GM18520 (cell line): ENCODE data around the gene FSTL4.

Experiments
- ATAC-seq: cut with Tn5 transposase; IDR thresholded peaks from one replicate; pipeline ENCODE4 v1.9.1; 2021; ENCODE audit not compliant: unreplicated experiment

The FSTL4 gene

DNA sequence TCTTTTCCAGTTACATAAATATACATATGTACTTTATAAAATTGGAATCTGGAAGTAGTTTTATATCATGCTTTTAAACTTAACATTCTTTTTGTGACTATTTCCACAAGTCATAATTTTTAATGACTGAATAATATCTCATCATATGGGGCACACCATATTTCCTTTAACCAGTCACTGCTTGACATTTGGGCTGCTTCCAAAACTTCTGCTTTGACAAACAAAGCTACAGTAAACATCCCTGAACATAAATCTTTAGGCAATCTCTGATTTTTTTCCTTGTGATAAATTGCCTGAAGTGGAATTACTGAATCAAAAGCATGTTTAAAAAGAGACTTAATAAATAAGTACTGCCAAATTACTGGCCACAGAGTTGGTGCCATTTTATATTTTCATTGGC lies 178.0 kb downstream of the FSTL4 start:
- ATAC-seq: no peak

DNA sequence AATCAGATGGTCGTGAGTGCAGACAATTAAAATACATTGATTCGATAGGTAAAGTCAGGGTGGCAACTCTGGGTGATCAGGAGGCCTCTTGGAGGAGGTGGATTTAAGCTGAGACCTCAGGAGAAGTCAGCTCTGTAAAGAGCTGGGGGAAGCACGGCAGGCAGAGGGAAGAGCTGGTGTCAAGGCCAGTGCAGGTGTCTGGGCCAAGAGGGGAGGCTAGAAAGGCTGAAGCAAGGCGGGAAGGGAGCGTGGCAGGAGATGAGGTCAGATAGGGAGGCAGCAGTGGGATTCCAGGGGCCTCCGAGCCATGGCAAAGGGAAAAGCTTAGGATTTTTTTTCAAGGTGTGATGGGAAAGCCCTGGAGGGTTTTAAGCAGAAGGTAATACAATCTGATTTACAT lies 178.7 kb downstream of the FSTL4 start:
- no peak for ATAC-seq

DNA sequence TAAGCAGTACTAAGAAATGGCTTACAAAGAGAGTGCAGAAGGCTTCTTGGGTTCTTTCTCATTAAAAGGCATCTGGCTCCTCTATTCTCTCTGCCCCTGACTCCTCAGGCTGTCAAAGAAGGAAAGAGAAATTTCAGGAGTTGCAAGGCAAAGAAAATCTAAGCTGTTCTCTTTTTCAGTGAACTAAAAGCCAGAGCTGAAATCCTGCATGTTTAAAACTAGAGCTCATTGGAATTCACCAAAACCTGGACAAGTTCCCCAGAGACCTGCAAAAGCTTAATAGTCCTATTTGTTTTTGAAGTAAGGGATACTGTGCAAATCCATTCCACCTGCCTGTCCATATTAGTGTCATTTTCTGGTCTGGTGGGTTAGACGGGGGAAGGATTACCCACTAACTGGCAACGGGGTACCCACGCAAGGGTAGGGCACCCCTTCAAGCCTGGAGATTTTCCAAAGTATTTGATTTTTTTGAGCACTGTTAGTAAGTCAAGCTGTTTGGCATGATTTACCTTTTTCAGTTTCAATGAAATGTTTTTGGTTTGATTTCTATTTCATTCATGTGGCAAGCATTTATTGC lies 179.3 kb downstream of the FSTL4 start:
- no peak for ATAC-seq

DNA sequence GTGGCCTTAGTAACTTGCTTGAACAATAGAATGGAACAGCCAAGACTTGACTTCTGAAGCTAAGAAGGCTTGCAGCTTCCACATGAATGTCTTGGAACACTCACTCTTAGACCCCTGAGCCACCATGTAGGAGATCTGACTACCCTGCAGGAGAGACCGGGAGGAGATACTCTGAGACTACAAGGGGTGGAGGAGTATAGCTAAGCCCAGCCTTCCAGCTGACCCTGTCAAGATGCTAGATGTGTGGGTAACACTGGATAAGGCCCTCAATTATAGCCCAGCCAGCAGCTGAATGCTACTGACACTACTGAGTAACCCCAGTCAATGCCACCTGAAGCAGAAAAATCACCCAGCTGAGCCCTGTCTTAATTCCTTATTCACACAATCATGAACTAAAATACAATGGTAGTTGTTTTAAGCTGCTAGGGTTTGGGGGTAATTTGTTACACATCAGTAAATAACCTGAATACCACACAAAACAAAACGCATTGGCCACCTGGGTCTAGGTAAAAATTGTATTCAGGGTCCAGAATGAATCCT lies 180.9 kb downstream of the FSTL4 start:
- ATAC-seq: no peak

DNA sequence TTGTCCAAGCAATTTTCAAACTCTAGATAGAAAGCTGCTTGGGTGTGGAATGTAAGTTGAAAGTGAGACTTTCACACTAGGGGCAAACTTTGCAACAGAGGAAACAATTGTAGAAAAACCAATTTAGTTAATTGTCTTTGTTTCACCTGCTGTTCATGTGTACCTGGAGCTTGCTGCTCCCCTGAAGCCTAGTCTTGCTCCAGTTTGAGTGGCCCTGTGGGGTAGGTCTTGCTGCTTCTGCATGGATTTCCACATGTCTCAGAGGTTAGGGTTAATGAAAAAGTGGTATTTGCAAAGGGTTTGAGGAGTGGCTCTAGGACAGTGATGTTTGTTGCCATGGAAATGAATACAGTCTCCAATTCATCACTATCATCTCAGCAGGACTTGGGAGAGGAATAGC lies 182.2 kb downstream of the FSTL4 start:
- no peak for ATAC-seq

DNA sequence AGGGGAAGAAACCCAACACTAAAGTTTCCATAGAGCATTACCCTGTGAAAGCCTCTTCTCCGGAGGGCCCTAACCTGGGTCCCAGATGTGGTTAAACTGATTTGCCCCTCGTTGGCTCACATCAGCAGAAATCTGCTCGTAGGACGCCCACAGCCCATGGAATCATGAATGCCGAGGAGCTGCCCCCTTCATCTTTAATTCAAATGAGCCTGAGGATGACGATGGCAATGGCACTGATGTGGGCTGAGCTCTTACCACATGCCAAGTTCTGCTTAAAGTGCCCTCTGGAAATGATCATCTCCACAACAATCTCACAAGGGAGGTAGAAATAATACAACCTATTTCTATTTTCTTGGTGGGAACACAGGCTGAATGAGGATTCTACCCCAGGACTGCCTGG lies 183.3 kb downstream of the FSTL4 start:
- ATAC-seq: no peak

DNA sequence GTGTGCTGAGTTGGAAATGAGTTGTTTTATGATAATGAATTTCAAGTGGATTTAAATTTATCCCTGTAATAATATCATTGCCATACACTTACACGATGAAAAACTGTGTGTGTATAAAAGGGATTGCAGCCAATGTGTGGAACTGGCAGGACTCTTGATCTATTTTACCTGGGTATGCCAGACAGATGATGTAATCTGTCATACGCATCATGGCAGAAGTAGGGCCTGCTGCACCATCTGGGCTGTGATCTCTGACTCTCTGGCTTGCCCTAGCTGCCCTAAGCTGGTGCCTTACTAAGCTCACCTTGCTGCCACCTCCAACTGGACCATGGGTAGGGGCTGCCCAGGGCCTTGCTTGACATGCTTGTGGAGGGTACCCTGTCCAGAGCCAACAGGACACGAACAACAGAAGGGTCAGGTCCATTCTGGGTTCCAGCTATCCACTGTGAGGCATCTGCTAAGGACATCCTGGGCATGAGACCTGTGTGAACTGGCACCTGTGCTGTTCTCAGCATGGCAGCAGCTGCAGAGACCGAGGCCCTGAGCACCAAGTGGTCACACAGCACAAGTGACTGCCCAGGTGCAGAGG lies 184.2 kb downstream of the FSTL4 start:
- ATAC-seq: no peak

DNA sequence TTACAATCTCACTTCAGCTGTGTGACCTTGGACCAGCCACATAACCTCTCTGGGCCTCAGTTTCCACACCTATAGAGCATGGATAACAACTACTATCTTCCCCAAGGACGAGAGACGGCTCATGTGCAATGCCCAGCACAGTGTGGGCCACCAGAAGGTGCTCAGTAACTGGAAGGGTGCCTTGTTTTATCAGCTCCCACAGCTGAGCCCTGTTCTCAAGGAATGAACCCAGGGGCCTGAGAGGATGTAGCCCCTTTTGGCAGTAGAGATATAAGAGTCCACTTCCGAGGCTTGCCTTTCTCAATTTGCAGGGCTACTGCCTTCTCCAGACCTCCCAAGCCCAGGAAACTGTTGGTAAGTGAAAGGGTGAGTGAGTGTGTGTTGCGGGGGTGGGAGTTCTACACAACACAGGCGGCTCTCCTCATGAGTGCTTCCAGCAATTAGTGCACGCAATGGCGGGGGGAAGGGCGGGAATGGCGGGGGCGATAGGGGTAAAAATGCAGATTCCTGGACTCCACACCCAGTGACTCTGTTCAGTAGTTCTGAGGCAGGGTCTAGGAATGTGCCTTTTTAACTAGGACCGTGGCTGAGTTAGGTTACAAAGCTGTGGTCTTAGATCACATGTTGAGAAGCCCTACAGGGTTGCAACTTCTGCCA lies 185.1 kb downstream of the FSTL4 start:
- no peak for ATAC-seq

DNA sequence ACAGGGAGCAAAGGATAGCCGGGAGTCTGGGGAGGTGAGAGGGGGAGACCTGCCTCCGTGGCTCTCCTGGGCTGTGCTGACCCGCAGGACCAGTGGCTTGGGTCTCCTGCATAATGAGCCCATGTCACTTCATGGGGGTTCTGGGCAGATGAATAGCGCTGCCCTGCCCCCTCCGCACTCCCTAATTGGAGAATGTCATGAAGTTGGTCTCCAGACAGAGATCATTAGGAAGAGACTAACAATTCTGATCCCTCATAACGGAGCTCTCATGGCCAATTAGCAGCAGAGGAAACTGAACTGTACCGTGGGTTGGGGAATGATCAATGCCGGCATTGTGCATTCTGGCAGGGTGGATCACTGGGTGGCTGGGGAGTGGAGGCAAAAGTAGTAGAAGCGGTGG lies 186.1 kb downstream of the FSTL4 start:
- no peak for ATAC-seq

DNA sequence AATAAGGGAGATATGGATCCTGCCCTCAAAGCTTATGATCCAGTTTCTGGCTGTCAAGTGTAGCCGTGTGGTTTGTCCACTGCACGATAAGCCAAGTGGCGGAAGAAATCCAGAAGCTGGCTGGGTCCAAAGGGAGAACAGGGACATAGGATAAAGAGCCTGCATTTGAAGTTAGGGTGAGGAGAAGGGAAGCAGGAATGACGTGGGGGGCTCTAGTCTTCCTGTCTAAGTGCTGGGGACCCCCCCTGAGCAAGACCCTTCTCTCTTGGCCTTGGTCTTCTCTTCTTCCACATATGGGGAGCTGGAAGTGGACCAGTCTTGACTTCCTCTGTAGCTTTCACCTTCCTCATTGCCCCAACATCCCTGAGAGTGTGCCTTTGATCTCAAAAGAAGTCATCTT lies 186.6 kb downstream of the FSTL4 start:
- ATAC-seq: no peak

DNA sequence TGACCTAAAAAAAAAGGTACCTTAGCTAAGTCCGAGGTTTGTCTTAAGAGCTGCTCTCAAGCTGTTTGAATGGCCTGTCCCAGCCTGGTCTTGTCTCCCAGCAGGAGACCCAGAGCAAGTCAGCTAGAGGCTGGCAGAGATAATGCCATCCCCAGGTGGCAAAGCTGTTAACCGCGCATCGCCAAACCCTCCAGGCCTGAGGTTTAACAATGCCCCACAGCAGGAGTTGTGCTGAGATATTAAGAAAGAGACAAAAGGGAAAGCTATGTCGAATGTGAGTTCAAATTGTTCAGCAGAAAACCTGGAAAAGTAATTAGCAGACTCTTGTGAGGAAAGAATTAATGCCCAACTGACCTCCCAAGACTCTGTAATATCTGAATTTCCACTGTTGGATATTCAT lies 187.1 kb downstream of the FSTL4 start:
- no peak for ATAC-seq

DNA sequence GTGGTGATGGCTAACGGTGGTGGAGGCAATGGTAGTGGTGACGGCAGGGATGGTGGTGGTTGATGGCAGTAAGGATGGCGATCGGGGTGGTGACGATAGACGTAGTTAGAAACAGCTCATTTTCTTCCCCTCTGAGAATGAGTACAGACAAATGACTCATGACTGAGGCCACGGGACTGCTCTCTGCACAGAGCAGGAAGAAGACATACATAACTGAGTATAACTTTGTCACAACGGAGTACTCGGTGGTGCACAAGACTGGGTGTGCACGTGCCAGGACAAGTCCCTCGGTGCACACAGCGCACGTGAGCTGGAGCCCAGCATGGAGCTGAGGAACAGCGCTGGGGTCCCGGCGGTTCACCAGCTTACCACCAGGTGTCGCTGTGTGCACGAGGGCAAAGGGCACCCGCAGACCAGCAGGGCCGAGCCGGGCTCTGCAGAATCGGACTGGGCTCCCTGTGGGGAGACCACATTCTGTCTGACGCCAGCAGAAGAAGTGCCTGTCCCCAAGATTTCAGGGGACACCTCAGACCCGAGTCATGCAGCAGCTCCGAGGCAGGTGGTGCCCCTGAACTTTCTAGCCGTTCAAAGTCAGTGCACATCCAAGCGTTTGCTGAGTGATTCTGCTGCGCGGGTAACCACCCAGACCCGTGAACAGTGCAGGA lies 188.6 kb downstream of the FSTL4 start:
- peak; percentile 59 for ATAC-seq

DNA sequence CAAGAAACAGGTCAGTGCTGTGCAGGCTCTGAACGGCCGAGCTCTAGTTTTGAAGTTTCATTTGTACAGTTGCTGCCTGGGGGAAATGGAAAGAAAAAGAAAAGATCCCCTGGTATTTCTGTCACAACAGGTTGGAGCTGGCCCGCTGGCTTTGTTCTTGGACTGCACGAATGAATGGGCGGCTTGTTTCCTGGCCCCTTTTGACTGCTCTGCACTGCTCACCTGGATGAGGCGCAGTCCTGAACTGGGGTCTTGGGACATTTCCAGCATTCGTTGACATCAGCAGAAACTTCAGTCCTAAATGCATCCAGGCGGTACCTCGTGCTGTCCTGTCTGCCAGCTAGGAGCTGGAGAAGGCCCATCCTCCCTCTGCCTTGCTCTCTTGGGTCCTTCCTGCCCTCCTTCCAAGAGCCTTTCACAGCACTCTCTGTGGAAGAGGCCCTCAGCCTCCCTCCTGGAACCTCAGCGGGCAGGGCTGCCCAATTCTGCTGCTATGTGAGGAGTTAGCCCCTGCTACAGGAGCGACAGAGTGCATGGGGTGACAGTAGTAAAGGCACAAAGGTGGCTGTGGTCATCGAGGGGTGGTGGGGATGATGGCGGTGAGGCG lies 189.2 kb downstream of the FSTL4 start:
- no peak for ATAC-seq

DNA sequence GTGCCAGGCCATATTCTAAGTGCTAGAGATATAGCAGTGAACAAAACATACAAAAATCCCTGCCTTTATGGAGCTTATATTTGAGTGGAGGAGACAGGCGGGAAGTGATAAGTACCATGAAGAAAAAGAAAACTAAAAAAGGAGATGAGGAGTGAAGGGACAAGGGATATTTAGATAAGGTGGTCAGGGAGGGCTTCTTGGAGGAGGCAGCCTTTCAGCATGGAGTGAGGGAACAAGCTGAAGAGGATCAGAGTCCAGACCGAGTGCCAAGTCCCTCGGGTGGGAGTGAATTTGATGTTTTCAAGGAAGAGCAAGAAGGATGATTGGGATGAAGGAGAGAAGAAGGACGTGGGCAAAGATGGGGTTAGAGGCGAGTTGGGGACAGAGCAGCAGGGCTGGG lies 190.5 kb downstream of the FSTL4 start:
- no peak for ATAC-seq

DNA sequence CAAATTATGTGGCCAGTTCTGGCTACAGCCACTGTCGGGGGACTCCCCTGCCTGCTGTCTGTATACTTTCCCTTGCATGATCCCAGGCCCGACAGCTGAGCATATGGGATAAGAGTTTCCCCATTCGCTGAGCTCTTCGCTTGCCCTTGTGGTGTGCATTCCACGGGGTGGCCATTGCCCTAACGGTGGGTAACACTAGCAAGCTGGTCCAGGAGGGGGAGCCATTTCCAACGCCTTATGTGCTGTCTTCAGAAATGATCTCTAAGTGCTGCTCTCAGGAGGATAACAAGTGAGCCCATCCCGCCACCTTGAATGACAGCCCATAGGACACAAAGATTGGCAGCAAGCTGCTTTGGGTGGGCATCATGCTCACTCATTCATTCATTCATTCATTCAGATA lies 190.9 kb downstream of the FSTL4 start:
- ATAC-seq: no peak

DNA sequence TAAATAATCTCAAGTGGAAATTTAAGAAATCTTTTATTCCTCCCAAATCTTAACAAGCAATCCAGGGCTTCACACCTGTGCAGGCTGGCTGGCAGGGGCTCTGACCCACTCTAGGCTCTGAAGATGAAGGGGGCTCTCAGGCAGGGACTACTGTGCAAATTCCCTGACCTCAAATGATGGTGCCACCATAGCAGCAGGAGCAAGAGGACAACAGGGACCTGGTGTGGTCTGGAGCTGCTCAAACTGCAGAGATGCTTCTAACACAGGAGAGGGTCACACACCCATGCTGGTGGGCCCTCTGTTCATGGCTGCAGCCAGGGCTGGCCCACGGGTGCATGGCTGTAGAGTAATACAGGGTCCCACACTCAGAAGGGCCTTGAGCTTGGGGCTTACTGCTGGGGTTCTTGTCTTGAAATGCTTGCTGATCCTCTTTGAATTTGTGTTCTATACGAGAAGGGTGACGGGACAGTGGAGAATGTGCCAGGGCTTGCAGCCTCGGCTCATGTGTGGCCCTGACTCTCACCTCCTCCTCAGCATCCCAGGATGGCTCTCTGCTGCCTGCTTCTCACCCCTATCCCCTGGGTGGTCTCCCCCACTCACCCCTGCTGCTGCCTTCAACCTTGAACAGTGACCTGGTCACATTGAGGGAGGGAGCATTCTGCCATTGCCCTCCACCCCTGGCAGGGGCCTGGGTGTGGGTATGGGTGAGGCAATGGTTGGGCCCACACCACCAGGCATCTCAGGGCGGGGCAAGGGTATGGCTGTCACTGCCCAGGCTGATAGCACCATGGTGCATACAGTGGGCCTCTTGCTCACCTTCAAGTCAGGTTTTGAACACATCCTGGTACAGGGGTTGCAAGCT lies 191.7 kb downstream of the FSTL4 start:
- ATAC-seq: no peak

DNA sequence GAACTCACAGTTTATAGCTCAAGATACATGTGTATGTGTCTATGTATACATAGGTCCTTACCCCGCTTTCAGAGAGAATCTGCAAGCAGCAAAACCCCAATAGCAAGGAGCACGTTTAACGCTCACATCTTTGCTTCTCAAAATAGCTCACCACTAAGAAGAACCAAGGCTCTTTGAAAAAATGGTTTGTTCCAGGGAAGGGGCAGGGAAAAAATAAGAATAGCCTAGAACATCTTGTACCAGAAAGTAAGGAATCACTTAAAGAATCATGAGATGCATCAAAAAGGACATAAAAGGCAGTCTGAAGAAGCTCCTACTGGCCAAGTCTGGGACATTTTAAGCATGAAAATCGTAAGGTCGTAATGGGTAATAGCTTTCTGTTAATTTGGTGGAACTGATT lies 196.4 kb downstream of the FSTL4 start:
- no peak for ATAC-seq

DNA sequence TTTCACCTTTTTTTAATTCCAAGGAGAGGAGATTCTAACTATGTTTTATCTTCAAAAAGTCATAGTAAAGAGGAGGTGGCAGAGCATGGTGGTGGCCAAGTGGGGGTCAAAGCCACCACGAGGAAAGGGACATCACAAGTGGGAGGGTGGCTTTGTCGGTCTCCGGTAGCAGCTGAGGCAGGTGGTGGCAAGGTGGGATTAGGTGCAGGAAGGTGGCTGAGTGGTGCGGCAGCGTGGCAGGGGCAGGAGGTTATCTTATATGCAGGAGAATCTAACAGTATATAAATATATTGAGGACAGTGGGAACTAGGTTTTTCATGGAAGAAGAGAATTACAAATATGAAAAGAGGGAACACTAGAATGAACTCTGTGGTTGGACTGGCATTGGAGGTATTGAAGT lies 196.8 kb downstream of the FSTL4 start:
- no peak for ATAC-seq

DNA sequence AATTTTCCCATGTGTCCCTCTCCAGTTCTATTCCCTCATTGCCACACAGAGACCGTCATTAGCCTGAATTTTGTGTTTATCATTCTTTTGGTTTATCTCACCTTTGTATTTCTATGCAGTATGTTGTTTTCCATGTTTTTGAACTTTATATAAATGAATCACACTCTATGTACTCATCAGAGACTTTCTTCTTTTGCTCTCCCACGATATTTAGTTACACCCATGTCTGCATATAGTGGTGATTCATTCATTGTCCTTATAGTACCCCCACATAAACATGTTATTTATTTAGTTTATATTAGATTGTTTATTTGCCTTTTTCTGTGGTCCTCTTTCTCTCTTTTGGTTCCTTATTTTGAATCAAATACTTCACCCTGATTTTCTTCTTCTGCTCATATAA lies 199.7 kb downstream of the FSTL4 start:
- no peak for ATAC-seq

DNA sequence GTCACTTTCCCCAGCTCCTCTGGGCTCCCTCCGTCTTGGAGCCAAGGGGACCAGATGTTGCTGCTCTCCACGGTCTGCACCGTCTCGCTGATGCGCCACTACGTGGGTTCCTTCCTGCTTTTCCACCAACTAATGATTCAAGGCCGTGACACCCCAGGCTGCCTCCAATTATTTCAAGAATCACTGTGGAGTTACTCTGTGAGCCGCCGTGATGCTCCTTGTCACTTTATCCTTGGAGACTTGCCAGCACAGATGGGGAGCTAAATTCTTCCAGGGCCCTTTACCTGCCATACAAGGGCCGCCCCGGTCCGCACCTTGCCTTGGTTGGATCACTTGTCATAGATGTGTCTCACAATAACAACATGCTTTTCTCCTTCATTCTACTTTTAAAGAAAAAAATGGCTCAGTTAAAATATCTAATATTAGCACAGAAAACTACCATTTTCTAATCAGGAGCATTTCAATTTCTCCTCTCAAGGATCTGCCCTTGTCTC lies 202.0 kb downstream of the FSTL4 start:
- ATAC-seq: no peak
